Stimulated activated CD8-positive, alpha-beta memory T cell treated with anti-CD3 and anti-CD28 coated beads, Interleukin-4, amount 100 ng/mL, for 1 hour (primary cell): ENCODE measurements around the gene HP.
"Not testable (repeated sequence)": the region's sequence is repeated elsewhere in the genome, so short reads cannot be mapped to it uniquely, and the experiment has no call there.

ENCODE experiments used
- DNase-seq, 2 donors: peaks; one replicate each; pipeline ENCODE4 v3.0.0-alpha.2; 2020; ENCODE audit warnings: low read depth in 2 of 2, low spot score in 1 of 2

The HP gene, protein sequence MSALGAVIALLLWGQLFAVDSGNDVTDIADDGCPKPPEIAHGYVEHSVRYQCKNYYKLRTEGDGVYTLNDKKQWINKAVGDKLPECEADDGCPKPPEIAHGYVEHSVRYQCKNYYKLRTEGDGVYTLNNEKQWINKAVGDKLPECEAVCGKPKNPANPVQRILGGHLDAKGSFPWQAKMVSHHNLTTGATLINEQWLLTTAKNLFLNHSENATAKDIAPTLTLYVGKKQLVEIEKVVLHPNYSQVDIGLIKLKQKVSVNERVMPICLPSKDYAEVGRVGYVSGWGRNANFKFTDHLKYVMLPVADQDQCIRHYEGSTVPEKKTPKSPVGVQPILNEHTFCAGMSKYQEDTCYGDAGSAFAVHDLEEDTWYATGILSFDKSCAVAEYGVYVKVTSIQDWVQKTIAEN

DNA sequence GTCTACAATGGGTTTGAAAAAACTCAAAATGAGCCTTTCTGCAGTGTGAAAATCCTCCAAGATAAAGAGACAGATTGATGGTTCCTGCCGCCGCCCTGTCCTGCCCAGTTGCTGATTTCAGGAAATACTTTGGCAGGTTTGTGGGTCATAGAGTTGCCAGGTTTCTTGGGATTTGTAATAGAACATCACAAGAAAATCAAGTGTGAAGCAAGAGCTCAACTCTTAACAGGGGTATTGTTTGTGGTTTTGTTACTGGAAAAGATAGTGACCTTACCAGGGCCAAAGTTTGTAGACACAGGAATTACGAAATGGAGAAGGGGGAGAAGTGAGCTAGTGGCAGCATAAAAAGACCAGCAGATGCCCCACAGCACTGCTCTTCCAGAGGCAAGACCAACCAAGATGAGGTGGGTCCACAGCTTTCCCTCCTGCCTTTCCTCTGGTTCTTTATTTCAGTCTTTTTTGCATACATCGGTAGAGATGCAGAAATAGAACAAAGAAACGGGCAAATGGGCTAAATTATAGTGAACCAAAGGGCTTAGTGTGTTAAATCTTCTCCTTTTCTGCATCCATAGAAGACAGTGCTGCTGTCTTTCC lies at the start of gene HP:
Gene HP, plus strand, starts transcription at position 252 of the 594 bp plus-strand sequence. Its CDS starts 148 bp downstream, at position 400.
- not testable (repeated sequence) for DNase-seq

DNA sequence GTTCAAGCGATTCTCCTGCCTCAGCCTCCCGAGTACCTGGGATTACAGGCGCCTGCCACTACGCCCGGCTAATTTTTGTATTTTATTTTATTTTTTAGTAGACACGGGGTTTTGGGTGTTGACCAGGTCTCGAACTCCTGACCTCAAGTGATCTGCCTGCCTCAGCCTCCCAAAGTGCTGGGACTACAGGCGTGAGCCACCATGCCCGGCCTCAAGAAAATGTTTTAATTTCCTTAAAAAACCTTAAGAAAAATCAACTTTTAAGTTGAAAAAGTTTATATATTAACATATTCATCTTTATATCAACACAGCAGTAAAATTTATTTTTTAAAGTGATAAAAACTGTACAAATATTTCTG lies 46.3 kb upstream of the HP start:
- DNase-seq: not testable (repeated sequence)

DNA sequence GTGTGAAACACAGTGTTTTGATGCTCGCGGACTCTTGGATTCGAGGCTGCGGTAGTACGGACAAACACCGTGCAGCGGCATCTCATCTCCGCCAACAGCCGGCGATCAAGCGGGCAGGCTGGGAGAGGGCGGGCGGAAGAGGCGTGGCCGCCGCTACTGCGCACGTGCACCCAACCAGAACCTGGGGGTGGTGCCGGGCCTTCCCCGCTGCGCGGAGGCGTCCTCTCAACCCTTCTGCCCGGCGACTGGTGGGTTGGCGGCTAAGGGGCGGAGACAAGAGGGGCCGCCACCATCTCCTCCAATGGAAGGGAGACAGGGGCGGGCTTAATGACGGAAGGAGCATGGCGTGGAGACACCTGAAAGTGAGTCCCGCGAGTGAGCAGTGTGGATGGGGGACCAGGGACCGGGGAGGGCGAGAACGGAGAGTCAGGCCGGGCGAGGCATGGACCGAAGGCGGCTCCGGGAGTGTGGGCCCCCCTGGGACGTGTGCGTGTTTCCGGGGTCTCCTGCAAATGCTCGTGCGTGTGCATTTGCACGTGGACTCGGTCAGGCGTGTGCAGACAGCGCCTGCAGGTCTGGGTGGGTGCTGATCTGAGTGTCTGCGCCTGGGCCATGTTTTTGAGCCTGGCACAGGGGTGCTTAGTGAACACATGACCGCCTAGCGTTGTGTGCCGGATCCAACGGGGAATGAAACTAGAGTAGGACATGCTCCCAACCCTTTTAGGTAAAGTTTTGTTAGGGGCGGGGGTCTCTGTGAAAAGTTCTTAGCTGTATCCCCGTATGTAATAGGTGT lies 45.7 kb upstream of the HP start, which contains the start of gene DHODH:
Gene DHODH, plus strand, starts transcription at position 321 of the 793 bp plus-strand sequence. Its CDS starts 21 bp downstream, at position 342.
- DNase-seq: peak; percentile 88 to 95

DNA sequence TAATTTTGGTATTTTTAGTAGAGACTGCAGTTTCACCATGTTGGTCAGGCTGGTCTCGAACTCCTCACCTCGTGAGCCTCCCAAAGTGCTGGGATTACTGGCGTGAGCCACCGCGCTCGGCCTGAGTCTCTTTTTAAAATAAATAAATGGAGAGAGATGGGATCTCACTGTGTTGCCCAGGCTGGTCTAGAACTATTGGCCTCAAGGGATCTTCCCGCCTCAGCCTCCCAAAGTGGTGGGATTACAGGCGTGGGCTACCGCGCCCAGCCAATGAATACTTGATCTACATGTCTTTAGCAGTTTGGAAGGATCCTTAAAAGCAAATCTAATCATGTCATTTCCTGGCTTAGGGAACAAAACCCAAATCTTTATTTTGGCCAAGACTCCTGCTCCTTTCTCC lies 44.5 kb upstream of the HP start:
- DNase-seq: no peak

DNA sequence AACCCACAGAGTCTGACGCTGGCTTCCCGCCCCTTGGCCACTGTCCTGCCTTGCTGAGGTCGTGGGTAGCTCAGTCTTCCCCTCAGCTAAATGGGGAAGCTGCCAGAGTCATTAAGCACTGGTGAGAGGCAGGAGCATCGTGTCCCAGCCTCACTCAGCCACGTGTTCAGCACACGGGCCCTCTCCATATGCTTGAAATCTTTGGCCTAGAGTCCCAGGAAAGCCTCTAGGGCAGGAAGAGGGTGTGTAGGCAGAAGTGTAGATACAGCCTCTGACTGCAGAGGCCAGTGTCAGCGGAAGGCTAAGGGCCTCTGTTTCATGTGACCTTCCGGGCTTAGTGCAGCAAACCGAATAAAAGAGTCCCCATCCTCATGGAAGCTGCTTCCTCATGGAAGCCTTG lies 41.7 kb upstream of the HP start:
- no peak for DNase-seq

DNA sequence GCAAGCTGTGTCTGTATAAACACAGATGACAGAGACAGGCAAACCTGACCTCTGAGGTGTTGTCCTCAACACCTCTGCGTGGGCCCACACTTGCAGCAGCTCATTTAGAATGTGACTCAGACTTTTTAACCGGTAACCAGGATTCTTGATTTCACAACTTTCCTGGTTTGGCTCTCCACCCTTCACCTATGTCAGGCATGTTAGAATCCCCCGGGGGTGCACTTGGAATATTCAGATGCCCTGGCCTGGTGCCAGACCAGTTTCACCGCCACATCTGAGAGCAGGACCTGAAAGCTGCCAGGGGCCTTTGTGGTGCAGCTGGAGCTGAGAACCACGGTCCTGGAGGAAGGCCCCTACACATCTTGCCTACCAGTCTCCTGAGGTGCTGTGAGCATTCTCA lies 40.9 kb upstream of the HP start:
- DNase-seq: no peak

DNA sequence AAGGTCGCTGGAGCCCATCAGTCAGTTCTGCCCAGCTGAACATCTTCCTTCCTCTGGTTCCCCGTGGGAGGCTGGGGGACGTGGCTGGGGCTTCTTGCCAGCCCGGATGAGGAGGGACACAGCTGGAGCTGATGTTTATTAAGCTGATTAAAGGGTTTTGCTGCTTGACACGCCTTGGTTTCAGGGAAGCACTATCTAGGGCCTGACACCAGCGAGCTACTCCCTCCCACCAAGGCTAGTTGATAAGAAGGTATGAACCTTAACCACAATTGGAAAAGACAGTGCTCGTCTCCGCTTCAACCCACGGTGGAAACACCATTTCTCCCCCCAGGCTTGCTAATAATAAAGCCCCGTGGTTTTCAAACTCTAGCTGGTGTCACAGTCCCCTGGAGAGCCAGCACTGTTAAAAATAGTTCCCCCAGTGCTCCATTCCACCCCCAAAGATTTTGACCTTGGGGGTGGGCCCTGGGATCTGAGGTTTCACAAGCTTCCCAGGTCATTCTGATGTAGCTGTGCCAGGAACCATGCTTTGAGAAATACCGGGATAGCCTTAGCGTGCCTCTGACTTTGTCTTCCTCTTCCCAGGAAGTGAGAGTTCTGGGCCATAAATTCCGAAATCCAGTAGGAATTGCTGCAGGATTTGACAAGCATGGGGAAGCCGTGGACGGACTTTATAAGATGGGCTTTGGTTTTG lies 40.3 kb upstream of the HP start:
- no peak for DNase-seq

DNA sequence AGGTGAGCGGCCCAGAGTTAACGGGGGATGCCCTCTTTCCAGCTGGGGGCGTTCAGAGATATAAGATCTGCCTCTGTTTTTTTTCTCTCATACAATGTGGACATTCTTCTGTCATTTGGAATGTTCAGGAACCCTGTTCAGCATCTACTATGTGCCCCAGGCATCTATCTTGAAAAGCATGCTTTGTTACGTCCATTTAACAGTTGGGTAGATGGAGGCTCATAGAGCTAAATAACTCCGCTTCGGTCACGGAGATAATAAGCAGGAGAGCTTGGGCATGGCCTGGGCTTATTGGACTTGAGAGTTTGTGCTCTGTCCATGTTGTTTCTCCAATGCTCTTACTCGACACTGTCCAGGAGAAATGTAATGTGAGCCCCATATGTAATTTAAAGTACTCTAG lies 39.6 kb upstream of the HP start:
- no peak for DNase-seq

DNA sequence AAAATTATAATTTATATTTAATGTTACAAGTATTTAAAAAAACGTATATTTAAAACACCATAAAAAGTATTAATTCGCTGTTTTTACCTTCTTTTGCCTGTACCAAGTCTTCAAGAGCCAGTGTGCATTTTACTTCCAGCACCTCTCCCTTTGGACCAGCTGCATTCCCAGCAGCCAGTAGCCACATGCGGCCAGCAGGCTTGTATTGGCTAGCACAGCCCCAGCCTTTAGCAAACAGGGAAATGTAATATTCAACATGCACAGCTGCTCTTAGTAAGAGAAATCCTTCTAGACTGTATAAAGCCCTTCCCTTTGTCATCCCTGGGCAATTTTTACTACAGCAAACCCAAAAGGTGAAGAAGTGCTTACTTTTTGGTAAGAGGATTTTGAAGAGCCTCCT lies 39.2 kb upstream of the HP start:
- no peak for DNase-seq

DNA sequence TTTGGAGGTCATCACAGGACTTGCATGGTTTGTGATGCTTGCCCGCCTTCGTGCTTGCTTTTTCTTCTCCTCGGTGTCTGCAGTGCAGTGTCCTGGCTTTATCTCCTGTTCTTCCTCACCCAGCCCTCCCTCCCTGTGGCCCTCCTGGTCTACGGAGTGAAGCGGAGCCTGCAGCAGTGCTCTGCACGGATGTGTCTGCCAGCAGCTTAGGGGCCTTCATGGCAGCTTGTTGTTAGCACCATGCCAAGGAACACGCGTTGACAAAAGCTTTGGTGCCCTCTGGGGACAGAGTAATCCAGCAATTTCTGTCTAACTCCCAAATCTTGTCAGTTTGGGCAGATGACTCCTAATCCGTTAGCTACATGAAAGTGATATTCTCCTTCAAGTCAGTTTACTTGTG lies 35.8 kb upstream of the HP start:
- no peak for DNase-seq

DNA sequence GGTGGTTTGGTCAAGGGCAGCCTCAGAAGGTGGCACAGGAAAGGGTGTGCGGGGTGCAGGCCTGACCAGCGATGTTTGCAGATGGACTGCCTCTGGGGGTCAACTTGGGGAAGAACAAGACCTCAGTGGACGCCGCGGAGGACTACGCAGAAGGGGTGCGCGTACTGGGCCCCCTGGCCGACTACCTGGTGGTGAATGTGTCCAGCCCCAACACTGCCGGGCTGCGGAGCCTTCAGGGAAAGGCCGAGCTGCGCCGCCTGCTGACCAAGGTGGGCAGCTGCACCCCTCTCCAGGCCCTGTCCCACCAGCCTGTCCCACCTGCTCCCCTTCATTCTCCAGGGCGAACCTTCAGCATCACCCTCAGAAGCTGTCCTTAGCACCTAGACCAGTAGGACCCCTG lies 33.3 kb upstream of the HP start:
- DNase-seq: no peak

DNA sequence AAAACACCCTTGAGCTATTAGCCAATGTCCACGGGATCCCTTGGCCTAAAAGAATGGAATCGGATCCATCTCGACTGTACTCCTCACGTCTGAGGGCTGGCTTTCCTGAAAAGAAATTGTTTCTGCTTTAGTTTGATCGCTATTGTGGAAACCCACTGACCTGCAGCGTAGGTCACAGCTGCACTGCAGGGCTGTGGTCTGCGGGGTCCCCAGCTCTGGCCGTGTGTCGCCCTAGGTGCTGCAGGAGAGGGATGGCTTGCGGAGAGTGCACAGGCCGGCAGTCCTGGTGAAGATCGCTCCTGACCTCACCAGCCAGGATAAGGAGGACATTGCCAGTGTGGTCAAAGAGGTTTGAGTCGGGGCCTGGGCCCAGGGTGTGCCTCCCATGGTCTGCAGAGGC lies 32.2 kb upstream of the HP start:
- DNase-seq: no peak

DNA sequence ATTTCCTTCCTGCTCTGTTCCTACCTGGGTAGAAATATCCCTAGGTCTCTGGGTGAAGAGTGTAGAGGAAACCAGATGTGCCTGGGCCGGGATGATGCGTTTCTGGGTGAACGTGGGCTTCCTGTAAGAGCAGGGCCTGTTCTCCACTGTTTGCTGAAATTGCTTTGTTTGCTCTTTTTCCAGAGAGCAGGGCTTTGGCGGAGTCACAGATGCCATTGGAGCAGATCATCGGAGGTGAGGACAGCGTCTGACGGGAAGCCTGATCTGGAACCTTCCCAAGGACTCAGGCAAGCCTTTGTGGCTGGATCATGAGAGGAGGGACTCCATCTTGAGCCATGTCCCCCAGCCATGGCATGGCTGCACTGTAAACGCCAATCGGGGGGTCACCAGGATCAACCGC lies 30.3 kb upstream of the HP start:
- no peak for DNase-seq

DNA sequence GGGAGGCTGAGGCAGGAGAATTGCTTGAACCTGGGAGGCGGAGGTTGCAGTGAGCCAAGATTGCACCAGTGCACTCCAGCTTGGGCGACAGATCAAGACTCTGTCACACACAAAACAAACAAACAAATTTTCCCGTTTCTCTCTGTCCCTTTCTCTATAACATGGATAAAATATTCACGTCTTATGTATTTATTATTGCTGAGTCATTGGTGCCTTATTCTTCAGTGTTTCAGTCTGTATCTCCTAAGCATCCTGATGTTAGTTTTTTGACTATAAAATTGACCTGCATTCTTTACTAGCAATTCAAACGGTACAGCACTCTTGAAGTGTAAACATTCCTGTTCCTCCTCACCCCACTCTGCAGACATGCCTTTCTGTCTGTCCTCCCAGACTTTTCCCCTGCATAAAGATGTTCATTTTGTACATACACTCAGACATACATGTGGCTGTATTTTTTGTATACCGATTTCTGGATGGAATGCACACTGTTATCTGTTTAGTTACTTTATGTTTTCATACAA lies 29.4 kb upstream of the HP start:
- no peak for DNase-seq

DNA sequence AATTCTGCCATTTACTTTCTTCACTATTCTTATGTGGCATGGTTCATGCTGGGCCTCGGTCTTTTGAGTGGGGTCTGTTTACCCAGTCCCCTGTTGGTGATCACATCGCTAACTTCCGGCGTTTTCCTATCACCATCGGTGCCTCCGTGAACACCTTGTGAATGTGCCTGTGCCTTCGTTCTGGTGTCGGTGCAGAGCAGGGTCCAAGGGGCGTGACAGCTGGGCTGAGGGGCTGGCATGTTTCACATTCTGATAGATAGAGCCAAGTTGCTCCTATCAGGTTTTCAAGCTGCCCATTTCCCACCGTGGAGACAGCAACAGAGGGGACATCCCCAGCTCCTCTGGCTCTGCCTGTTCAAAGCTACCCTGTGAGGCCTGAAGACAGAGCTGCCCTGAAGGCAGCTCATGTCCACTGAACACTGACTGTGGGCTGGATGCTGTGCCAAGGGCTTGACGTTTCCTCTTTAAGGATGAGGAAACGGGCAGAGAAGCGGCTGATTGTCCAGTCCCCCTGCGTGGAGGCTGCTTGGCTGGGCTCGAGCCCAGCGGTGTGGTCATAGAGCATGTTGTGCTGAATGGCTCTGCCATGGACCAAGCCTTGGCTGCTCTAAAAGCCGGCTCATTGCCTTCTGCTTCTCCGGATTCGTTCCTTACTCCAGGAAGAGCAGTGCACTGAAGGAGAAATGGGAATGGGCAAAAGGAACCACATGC lies 28.7 kb upstream of the HP start:
- no peak for DNase-seq

DNA sequence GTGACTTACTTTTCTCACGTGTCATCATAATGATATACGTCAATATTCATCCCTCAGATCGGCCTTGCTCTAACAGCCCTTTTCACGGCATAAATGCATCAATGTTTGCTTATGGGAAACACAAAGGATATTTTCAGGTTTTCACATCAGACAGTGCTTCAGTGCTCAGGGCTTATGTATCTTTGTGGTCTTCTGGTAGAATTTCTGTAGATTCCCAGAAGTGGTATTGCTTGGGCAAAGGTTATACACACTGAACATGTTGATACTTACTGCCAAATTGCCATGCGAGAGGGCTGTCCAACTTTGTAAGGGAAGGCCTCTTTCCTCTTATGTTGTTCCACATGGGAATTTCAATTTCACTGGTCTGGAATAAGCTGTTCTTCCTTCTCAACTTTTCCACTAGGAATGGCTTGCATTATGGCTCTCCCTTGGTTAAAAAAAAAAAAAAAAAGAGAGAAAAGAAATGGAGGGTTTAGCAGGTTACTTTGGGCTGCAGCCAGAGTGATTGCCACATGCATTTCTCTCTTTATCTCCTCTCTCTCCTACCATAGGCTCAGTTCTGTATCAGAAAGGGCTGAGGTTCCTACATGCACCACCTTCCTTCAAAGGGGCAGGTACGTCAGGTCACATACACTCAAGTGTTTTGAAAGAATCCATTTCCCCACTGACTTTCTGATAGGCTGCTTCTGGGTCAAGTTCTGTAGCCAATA lies 26.5 kb upstream of the HP start:
- no peak for DNase-seq

DNA sequence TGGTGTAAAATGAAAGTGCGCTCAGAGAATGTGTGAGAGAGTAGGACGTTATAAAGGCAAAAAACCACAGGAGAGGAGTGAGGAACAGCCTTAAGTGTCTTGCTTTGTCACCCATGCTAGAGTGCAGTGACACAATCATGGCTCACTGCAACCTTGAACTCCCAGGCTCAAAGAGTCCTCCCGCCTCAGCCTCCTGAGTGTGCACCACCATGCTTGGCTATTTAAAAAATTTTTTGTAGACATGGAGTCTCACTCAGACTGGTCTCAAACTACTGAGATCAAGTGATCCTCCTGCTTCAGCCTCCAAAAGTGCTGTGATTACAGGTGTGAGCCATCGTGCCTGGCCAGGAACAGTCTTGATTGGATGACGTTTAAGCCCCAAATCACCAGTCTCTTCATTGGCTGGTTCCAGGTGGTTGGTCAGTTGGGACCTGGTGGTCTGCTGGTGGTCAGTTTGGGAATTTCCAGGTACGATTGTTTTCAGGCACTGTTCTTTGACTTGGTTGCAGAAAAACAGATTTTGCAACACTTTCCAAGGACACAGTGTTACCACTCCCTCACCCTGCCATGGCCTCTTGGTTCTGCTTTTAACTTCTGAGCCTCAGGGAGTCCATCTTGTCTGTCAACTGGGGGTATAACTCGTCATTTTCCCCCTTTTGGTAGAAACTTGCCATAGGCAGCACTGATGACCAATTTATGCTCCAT lies 24.6 kb upstream of the HP start:
- no peak for DNase-seq

DNA sequence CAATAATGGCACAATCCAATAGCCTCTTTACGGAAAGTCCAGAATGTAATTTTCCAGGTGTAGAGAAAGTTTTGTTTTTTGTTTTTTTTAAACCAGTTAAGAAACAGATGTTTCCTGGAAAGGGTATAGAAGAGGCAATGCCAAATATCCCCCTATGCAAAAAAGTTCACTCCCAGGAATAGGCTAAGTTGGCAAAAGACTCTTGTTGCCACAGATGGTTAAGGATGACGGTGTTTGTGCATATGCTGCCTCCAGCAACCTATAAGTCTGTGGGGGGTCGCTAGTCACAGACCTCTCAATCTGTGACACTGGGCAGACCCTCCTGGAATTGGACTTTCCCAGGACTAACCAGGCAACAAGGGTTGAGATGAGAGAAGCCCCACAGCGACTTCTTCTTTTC lies 20.9 kb upstream of the HP start:
- no peak for DNase-seq

DNA sequence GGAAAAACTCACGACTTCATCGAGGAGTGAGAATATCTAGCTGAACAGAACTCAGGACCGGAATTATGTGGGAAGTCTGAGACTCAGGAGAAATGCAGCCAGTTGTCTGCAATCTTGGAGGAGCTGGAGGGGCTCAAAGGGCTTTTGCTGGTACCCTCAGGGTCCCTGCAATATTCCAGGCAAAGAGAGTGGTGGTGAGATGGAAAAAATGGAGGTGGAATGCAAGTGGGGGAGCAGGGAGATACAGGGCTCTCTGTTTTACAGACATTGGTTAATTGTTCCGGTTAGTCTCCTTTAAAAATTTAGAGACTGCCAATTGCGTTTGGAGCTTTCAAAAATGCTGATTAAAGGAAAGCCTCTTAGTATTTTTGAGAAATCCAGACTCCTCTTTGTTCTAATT lies 18.2 kb upstream of the HP start:
- DNase-seq: no peak
